HCT116 (cell line): ENCODE measurements around the gene QRICH1. TPM values are rescaled to one million over a fixed set of nuclear protein-coding genes. Genes with fewer than 3 reads are reported as not detected.

Source experiments
- ATAC-seq: fragments of 200-7000 bp; cut with Tn5 transposase; 2 replicates; pipeline ENCODE4 v1.9.1; 2020; ENCODE audit warnings: mild to moderate bottlenecking, moderate library complexity
- BruUV-seq: library from RNA; stranded (reverse); fragments of 400-500 nt; replicated peaks from 2 replicates; lab custom pipeline; 2021; lab: Mats Ljungman, UMichigan
- CTCF ChIA-PET: fragments of 300-600 bp; sonication (Branson Sonifier 250); formaldehyde crosslinking; loops from one replicate; lab custom pipeline; 2021; ENCODE audit warnings: antibody characterized with exemption; lab: Charles Lee
- POLR2A ChIA-PET: fragments of 300-600, 350-600 bp; sonication (Branson Sonifier 250); formaldehyde crosslinking; loops from one replicate; lab custom pipeline; 2021; ENCODE audit warnings: antibody characterized with exemption; lab: Charles Lee
- RAD21 ChIA-PET, 2 experiments: fragments of 300-600 bp; sonication (Branson Sonifier 250); formaldehyde crosslinking; loops; one replicate each; lab custom pipeline; 2023; ENCODE audit warnings: low total read pairs in 2 of 2; ENCODE audit not compliant: uncharacterized antibody in 2 of 2, unreplicated experiment in 2 of 2, low non-redundant PET in 1 of 2; lab: Charles Lee
- DNase-seq: peaks from one replicate; pipeline ENCODE4 v3.0.0-alpha.2; 2010; ENCODE audit warnings: low read depth, low spot score
- H2AFZ ChIP-seq: fragments of 200-600 bp; shearing (Covaris generic), sonication (generic); 2 replicates; pipeline ENCODE4 v1.6.1; 2017; ENCODE audit warnings: low read depth, mixed run types, mixed read lengths, antibody characterized with exemption, low read length; ENCODE audit not compliant: poor library complexity, severe bottlenecking
- H3K27ac ChIP-seq: 2 replicates; pipeline ENCODE4 v1.5.1; 2012; ENCODE audit warnings: low read depth, low read length
- H3K27me3 ChIP-seq: fragments of 200-600 bp; sonication (generic); 2 replicates; pipeline ENCODE4 v1.6.1; 2016; ENCODE audit warnings: mixed run types, low read length, mixed read lengths; ENCODE audit not compliant: insufficient read depth
- H3K36me3 ChIP-seq, 2 experiments: fragments of 200-500 bp in 1 of 2; fragments of 200-600 bp in 1 of 2; sonication (Bioruptor generic) in 1 of 2; sonication (generic) in 1 of 2; 2 replicates each; pipeline versions ENCODE4 v1.5.1 to v1.6.1; 2014 to 2016; ENCODE audit warnings: low read length in 2 of 2, inconsistent platforms in 1 of 2, mixed read lengths in 1 of 2, mixed run types in 1 of 2; ENCODE audit not compliant: insufficient read depth in 2 of 2, control insufficient read depth in 1 of 2
- H3K4me1 ChIP-seq, 2 experiments: fragments of 200-600 bp in 1 of 2; sonication (generic) in 1 of 2; 2 replicates each; pipeline versions ENCODE4 v1.5.1 to v1.6.1; 2012 to 2017; ENCODE audit warnings: low read length in 2 of 2, inconsistent platforms in 1 of 2, mild to moderate bottlenecking in 1 of 2, mixed read lengths in 1 of 2, mixed run types in 1 of 2, moderate library complexity in 1 of 2; ENCODE audit not compliant: insufficient read depth in 2 of 2, control insufficient read depth in 1 of 2
- H3K4me2 ChIP-seq: fragments of 200-600 bp; sonication (generic); 2 replicates; pipeline ENCODE4 v1.6.1; 2017; ENCODE audit warnings: mixed run types, low read length, mixed read lengths
- H3K4me3 ChIP-seq, 2 experiments: fragments of 200-600 bp in 1 of 2; sonication (generic) in 1 of 2; replicated peaks in 1 of 2; 2 replicates each; pipeline ENCODE4 v1.5.1; 2011 to 2016; ENCODE audit warnings: low read length in 2 of 2, control low read depth in 1 of 2, low read depth in 1 of 2, mild to moderate bottlenecking in 1 of 2, mixed read lengths in 1 of 2, mixed run types in 1 of 2
- H3K79me2 ChIP-seq: fragments of 200-600 bp; sonication (generic); 2 replicates; pipeline ENCODE4 v1.6.1; 2017; ENCODE audit warnings: mild to moderate bottlenecking, mixed run types, low read length, moderate library complexity, mixed read lengths; ENCODE audit not compliant: insufficient read depth
- H3K9ac ChIP-seq: fragments of 200-600 bp; sonication (generic); 2 replicates; pipeline ENCODE4 v1.6.1; 2016; ENCODE audit warnings: low read length, mixed read lengths
- H3K9me2 ChIP-seq: fragments of 200-600 bp; sonication (generic), shearing (Covaris generic); 2 replicates; pipeline ENCODE4 v1.6.1; 2017; ENCODE audit warnings: mixed run types, mild to moderate bottlenecking, moderate library complexity; ENCODE audit not compliant: insufficient read depth
- H3K9me3 ChIP-seq, 2 experiments: fragments of 200-500 bp in 1 of 2; fragments of 200-600 bp in 1 of 2; sonication (Bioruptor generic) in 1 of 2; sonication (generic) in 1 of 2; 2 replicates each; pipeline ENCODE4 v1.6.1; 2014 to 2017; ENCODE audit warnings: low read length in 2 of 2, mixed read lengths in 2 of 2, inconsistent platforms in 1 of 2, low read depth in 1 of 2, mild to moderate bottlenecking in 1 of 2, mixed run types in 1 of 2, moderate library complexity in 1 of 2; ENCODE audit not compliant: control insufficient read depth in 1 of 2, insufficient read depth in 1 of 2
- H4K20me1 ChIP-seq: fragments of 200-600 bp; sonication (generic), shearing (Covaris generic); 2 replicates; pipeline ENCODE4 v1.6.1; 2017; ENCODE audit warnings: mixed run types, mild to moderate bottlenecking, moderate library complexity; ENCODE audit not compliant: insufficient read depth
- CEBPB ChIP-seq: IDR thresholded peaks from 2 replicates; pipeline ENCODE4 v1.6.1; 2012; ENCODE audit warnings: low read depth
- FOSL1 ChIP-seq: IDR thresholded peaks from 2 replicates; pipeline ENCODE4 v1.6.1; 2012; ENCODE audit warnings: low read depth
- POLR2A ChIP-seq: IDR thresholded peaks from 2 replicates; pipeline ENCODE4 v1.7.0; 2011; ENCODE audit warnings: borderline replicate concordance; ENCODE audit not compliant: insufficient read depth, insufficient read length; ENCODE audit errors: extremely low read depth
- RAD21 ChIP-seq: IDR thresholded peaks from 2 replicates; pipeline ENCODE4 v1.6.1; 2012; ENCODE audit warnings: low read depth, mild to moderate bottlenecking
- SP1 ChIP-seq: IDR thresholded peaks from 2 replicates; pipeline ENCODE4 v1.6.1; 2012; ENCODE audit warnings: low read depth
- SRF ChIP-seq: IDR thresholded peaks from 2 replicates; pipeline ENCODE4 v1.6.1; 2012; ENCODE audit warnings: low read depth
- TCF7L2 ChIP-seq: IDR thresholded peaks from 2 replicates; pipeline ENCODE4 v1.7.0; 2011; ENCODE audit warnings: borderline replicate concordance, inconsistent platforms; ENCODE audit not compliant: insufficient read depth, insufficient read length; ENCODE audit errors: extremely low read depth
- ZNF274 ChIP-seq: fragments of 200-500 bp; sonication (Bioruptor generic); IDR thresholded peaks from 2 replicates; pipeline ENCODE4 v1.6.1; 2014; ENCODE audit warnings: mild to moderate bottlenecking, low read depth, low read length, inconsistent platforms
- intact Hi-C: fragments of 100-400 bp; cut with micrococcal nuclease; formaldehyde crosslinking; loops from 2 replicates; pipeline ENCODE4 v1.10.0; 2022
- total RNA-seq: library from RNA; stranded (reverse); gene quantifications from one replicate; pipeline ENCODE4 v1.2.1, GENCODE V29; 2021; ENCODE audit not compliant: unreplicated experiment
- TF ChIP-seq, protein P1 (sequence below): IDR thresholded peaks from 2 replicates; pipeline ENCODE4 v1.6.1; 2012
- TF ChIP-seq, protein P2 (sequence below): IDR thresholded peaks from 2 replicates; pipeline ENCODE4 v1.6.1; 2012
- TF ChIP-seq, protein P3 (sequence below), 3 experiments: fragments of 200-600 bp in 1 of 3; sonication (generic) in 1 of 3; IDR thresholded peaks in 2 of 3; conservative IDR thresholded peaks in 1 of 3; 2 replicates each; pipeline ENCODE4 v1.5.1; 2012 to 2017; ENCODE audit warnings: low read depth in 2 of 3, low read length in 2 of 3, antibody characterized with exemption in 1 of 3, borderline replicate concordance in 1 of 3, control low read depth in 1 of 3, mild to moderate bottlenecking in 1 of 3, mixed read lengths in 1 of 3, mixed run types in 1 of 3, moderate library complexity in 1 of 3; ENCODE audit not compliant: insufficient read depth in 1 of 3

The QRICH1 gene
- total RNA-seq, 1 experiment from 2014 or later, result 105 TPM

DNA sequence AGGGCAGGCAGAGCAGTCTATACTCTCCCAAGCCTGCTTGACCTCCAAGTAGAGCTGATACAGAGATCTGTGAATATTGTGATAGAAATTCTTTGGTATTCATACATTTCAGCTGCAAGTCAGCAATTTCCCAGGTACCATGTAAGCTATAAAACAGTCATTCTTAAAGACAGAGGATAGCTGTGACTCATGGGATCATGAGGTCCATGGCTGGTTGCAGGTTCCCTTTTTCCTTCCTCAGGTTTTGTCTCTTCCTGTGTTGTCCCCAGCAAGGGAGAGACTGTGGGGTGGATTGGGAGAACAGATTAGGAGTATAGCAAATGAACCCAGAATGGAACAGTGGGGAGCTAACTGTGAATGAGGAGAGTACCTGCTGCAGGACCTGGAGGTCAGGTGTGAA lies 109.2 kb downstream of the QRICH1 start:
- ChIA-PET RAD21 (no interaction called here), CTCF (interaction anchor here (0.7 kb wide), 1 partner anchor 23 kb away, joined by 3 read pairs; the partner anchor contains the start of gene WDR6), POLR2A (no interaction called here)
- H3K27me3 ChIP-seq, result no peaks in the 10 kb centered on the region
- no peaks in the 10 kb centered on the region for H3K9me3 ChIP-seq
- BruUV-seq, result no TSS peak
- H2AFZ ChIP-seq, result no peak overlapping the region
- H3K79me2 ChIP-seq, result peaks cover 12% of the 10 kb centered on the region
- no peak overlapping the region for H3K4me3 ChIP-seq
- no peak for ATAC-seq
- peaks cover 17% of the 10 kb centered on the region in 2 experiments for H3K4me1 ChIP-seq
- no peak overlapping the region for H3K9ac ChIP-seq
- TF ChIP-seq POLR2A (no peak), FOSL1 (no peak), CEBPB (no peak), RAD21 (no peak), SP1 (no peak), SRF (no peak), TCF7L2 (no peak), ZNF274 (no peak)
- TF ChIP-seq, protein P1, sequence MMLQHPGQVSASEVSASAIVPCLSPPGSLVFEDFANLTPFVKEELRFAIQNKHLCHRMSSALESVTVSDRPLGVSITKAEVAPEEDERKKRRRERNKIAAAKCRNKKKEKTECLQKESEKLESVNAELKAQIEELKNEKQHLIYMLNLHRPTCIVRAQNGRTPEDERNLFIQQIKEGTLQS, result no peak
- TF ChIP-seq, protein P2, sequence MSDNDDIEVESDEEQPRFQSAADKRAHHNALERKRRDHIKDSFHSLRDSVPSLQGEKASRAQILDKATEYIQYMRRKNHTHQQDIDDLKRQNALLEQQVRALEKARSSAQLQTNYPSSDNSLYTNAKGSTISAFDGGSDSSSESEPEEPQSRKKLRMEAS, result no peak
- TF ChIP-seq, protein P3, sequence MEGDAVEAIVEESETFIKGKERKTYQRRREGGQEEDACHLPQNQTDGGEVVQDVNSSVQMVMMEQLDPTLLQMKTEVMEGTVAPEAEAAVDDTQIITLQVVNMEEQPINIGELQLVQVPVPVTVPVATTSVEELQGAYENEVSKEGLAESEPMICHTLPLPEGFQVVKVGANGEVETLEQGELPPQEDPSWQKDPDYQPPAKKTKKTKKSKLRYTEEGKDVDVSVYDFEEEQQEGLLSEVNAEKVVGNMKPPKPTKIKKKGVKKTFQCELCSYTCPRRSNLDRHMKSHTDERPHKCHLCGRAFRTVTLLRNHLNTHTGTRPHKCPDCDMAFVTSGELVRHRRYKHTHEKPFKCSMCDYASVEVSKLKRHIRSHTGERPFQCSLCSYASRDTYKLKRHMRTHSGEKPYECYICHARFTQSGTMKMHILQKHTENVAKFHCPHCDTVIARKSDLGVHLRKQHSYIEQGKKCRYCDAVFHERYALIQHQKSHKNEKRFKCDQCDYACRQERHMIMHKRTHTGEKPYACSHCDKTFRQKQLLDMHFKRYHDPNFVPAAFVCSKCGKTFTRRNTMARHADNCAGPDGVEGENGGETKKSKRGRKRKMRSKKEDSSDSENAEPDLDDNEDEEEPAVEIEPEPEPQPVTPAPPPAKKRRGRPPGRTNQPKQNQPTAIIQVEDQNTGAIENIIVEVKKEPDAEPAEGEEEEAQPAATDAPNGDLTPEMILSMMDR (IDR thresholded peaks at IDR 0.05 in 2 of 3, conservative IDR thresholded peaks at IDR 0.05 in 1 of 3; ENCODE audit: borderline replicate concordance in 1 of 3, insufficient read depth in 1 of 3, low read depth in 2 of 3, low read length in 2 of 3), result no peak
- DNase-seq, result no peak
- no peaks in the 10 kb centered on the region for H3K9me2 ChIP-seq
- intact Hi-C loops, result no loop called here
- no peak overlapping the region for H3K27ac ChIP-seq
- no peaks in the 10 kb centered on the region for H4K20me1 ChIP-seq
- H3K4me2 ChIP-seq, result no peak overlapping the region
- peaks cover 26 to 37% of the 10 kb centered on the region in 2 experiments for H3K36me3 ChIP-seq
